HG03045 (cell line): ENCODE measurements around the gene ADGRB2.

Experiments
- ATAC-seq: cut with Tn5 transposase; IDR thresholded peaks from one replicate; pipeline ENCODE4 v1.9.1; 2021; ENCODE audit warnings: mild to moderate bottlenecking, moderate library complexity; ENCODE audit not compliant: unreplicated experiment

Gene ADGRB2

GRCh38 chr1:31764312-31765040, at the start of gene ADGRB2:
TSS of gene ADGRB2 (minus strand) at chr1:31764340. CDS start at chr1:31757221, 7,119 bp downstream.
- no peak for ATAC-seq

GRCh38 chr1:31812158-31812829, 48.2 kb upstream of the ADGRB2 start:
- ATAC-seq = no peak

GRCh38 chr1:31811605-31812004, 47.5 kb upstream of the ADGRB2 start:
- ATAC-seq = no peak

GRCh38 chr1:31809698-31810097, 45.6 kb upstream of the ADGRB2 start:
- no peak for ATAC-seq

GRCh38 chr1:31807273-31808048, 43.3 kb upstream of the ADGRB2 start:
- ATAC-seq = no peak

- no peak for ATAC-seq
Measured at GRCh38 chr1:31805318-31805717, 41.2 kb upstream of the ADGRB2 start.

- no peak for ATAC-seq
Measured at GRCh38 chr1:31804098-31804497, 40.0 kb upstream of the ADGRB2 start.

- no peak for ATAC-seq
Measured at GRCh38 chr1:31803610-31804009, 39.5 kb upstream of the ADGRB2 start.

- no peak for ATAC-seq
Measured at GRCh38 chr1:31802190-31803150, 38.3 kb upstream of the ADGRB2 start.

- ATAC-seq = no peak
Measured at GRCh38 chr1:31801458-31801857, 37.3 kb upstream of the ADGRB2 start.

- no peak for ATAC-seq
Measured at GRCh38 chr1:31800674-31800967, 36.5 kb upstream of the ADGRB2 start.

GRCh38 chr1:31799895-31800673, 35.9 kb upstream of the ADGRB2 start:
- ATAC-seq = no peak

- ATAC-seq = no peak
Measured at GRCh38 chr1:31799196-31799894, 35.2 kb upstream of the ADGRB2 start.

GRCh38 chr1:31798433-31799195, 34.5 kb upstream of the ADGRB2 start:
- ATAC-seq = no peak

GRCh38 chr1:31798086-31798432, 33.9 kb upstream of the ADGRB2 start:
- no peak for ATAC-seq

- ATAC-seq = no peak
Measured at GRCh38 chr1:31797216-31797615, 33.1 kb upstream of the ADGRB2 start.

GRCh38 chr1:31796707-31797106, 32.6 kb upstream of the ADGRB2 start:
- ATAC-seq = no peak

GRCh38 chr1:31795801-31796621, 31.9 kb upstream of the ADGRB2 start:
- no peak for ATAC-seq
